Bronchial epithelial cell (primary cell): Measurements from ENCODE around the gene EPS8L3. TPM values are rescaled to one million over a fixed set of nuclear protein-coding genes. Genes with fewer than 3 reads are reported as not detected.
"Not testable (repeated sequence)": the region's sequence is repeated elsewhere in the genome, so short reads cannot be mapped to it uniquely, and the experiment has no call there.

ENCODE experiments used
- DNase-seq: peaks from one replicate; pipeline ENCODE4 v3.0.0-alpha.2; 2010; ENCODE audit warnings: low read depth
- FAIRE-seq: peaks from 2 replicates; lab custom pipeline; 2011; peaks lifted over from hg19 to GRCh38; lab: Jason Lieb, UNC
- H3K27me3 ChIP-seq: 2 replicates; pipeline ENCODE4 v1.5.1; 2011; ENCODE audit warnings: low read length; ENCODE audit not compliant: control insufficient read depth, insufficient read depth
- H3K36me3 ChIP-seq: 2 replicates; pipeline ENCODE4 v1.5.1; 2011; ENCODE audit warnings: low read length; ENCODE audit not compliant: control insufficient read depth, insufficient read depth
- H3K4me3 ChIP-seq: 2 replicates; pipeline ENCODE4 v1.5.1; 2011; ENCODE audit warnings: mild to moderate bottlenecking, low read depth, low read length, control low read depth
- total RNA-seq: library from RNA; depleted of rRNA; stranded (reverse); fragments of >200 nt; gene quantifications from 2 replicates; pipeline ENCODE4 v1.2.1, GENCODE V29; 2014
- TF ChIP-seq, protein P1 (sequence below): IDR thresholded peaks from 2 replicates; pipeline ENCODE4 v1.5.1; 2011; ENCODE audit warnings: mild to moderate bottlenecking, moderate library complexity, low read length, control low read depth, inconsistent platforms; ENCODE audit not compliant: insufficient read depth, severe bottlenecking

EPS8L3 gene
- total RNA-seq, 1 donor from 2014 or later, result not detected

DNA sequence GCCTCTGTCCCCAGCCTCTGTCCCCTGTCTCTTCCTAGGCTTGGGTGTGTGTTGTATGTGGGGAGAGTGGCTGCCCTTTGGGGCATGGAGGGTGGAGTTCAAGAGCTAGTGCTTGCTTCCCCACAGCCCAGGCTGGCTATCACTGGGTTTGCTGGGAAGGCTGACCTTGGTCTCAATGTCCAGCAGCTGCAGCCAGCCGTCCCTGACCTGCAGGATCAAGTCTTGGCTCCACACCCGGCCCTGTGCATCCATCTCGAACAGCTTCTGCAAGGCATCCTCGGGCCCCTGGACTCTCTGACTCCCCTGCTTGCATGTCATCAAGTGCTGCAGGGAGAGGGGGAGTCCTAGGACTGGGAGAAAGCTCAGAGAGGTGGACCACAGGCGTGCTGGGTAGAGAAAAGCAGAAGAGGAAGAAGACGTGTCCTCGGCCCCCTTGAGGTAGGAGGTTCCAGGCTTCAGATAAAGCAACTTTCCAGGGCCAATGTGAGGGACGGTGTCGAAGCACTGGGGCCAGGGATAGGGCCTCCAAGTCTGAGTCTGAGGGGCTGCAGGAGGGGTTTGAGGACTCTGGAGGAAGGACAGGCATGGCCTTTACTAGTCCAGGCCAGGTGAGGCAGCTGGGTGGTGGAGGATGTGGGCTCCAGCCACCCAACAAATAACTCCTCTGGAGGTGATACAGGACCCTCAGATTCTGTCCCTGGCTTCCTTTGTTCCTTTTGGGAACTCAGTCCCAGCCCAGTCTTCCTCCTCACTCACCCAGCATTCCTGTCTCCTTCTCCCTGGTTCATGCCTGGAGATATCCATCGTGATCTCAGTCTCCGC is 4.0 kb downstream of the EPS8L3 start:
- TF ChIP-seq, protein P1, sequence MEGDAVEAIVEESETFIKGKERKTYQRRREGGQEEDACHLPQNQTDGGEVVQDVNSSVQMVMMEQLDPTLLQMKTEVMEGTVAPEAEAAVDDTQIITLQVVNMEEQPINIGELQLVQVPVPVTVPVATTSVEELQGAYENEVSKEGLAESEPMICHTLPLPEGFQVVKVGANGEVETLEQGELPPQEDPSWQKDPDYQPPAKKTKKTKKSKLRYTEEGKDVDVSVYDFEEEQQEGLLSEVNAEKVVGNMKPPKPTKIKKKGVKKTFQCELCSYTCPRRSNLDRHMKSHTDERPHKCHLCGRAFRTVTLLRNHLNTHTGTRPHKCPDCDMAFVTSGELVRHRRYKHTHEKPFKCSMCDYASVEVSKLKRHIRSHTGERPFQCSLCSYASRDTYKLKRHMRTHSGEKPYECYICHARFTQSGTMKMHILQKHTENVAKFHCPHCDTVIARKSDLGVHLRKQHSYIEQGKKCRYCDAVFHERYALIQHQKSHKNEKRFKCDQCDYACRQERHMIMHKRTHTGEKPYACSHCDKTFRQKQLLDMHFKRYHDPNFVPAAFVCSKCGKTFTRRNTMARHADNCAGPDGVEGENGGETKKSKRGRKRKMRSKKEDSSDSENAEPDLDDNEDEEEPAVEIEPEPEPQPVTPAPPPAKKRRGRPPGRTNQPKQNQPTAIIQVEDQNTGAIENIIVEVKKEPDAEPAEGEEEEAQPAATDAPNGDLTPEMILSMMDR, result no peak

DNA sequence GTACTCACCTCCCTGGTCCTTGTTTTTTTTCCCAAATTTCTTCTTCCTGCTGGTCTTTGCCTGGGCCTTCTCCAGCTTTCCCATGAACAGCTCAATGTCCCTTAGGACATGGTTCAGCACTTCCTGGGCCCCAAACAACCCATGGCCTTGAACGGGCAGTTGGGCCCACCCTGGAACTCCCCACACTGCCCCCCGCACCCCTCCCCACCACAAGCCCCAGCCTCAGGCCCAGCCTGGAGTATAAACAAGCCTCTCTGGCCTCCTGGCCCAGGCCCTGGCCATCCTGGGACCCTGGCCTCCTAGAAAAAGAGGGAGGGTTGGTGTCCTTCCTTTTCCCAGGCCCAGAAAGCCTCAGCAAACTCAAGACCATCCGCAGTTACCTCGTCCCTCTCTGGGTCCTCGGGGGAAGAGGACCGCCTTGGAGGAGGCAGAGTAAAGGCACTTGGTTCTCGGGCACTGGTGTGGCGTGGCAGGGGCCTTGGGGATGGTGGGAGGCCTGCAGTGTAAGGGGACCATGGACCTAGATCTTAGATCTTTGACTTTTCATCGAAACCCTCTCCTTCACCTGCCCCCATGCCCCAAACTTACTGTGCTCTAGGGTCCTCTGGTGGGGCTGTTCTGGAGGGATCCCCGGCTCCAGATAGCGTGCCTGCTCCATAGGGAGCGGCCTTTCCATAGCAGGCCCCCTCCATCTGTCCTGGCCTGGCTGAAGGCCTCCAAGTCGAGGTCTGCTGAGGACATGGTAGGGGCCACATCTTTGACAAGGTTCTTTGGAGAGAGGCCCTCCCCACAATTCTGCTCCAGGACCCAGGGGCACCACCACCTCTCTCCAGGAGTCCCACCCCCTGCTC is 5.6 kb downstream of the EPS8L3 start:
- DNase-seq (no peak), FAIRE-seq (no peak)
- H3K36me3 ChIP-seq, result no peaks in the 10 kb centered on the region
- H3K4me3 ChIP-seq, result no peak overlapping the region
- no peaks in the 10 kb centered on the region for H3K27me3 ChIP-seq
- TF ChIP-seq, protein P1, result no peak

More for the DNA sequence above, 4.0 kb downstream of the EPS8L3 start:
- DNase-seq, result no peak
- Histone ChIP-seq H3K4me3 (no peak overlapping the region), H3K27me3 (no peaks in the 10 kb centered on the region), H3K36me3 (no peaks in the 10 kb centered on the region)
- FAIRE-seq, result no peak

DNA sequence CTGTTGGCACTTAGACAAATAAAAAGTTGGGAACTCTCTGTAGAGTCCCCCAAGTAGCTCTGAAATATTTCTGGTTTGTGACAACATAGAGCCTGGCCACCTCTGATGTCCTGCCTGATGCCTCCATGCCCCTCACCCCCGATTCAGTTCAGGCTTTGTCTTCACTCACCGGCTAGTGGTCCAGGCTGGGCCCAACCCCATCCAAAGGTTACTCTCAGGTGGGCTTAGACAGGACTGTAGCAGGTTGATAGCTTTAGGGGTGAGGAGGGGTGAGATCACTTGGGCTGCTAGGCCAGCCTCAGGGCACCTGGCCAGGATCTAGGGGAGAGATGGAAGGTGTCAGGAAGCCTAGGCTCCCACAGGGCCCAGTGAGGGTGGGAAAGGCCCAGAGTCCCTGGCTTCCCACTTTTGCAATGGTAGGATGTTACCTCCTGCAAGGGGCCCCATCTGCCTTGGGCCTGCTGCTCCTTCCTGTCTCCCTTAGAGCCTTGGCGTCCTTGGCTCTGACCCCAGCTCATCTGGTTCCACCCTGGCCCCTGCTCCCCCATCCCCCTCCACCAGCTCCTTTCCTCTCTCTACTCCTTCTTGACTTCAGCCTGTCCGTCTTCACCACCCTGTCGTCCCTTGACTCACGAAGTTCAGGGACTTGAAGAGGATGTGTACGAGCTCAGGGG is 6.7 kb downstream of the EPS8L3 start:
- TF ChIP-seq, protein P1, result no peak
- H3K27me3 ChIP-seq, result no peaks in the 10 kb centered on the region
- FAIRE-seq (no peak), DNase-seq (no peak)
- no peak overlapping the region for H3K4me3 ChIP-seq
- no peaks in the 10 kb centered on the region for H3K36me3 ChIP-seq

DNA sequence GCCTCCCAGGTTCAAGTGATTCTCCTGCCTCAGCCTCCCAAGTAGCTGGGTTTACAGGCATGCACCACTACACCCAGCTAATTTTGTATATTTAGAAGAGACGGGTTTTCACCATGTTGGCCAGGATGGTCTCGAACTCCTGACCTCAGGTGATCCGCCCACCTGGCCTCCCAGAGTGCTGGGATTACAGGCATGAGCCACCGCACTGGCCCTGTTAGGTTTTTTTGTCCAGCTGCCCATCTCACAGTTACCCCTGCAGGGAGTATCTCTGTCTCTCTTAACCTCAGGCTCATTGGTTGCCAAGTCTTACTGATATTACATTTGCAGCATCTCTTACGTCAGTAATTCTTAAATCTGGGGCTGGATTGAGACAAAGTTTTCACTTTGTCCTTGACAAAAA is 7.4 kb downstream of the EPS8L3 start:
- DNase-seq, result not testable (repeated sequence)

DNA sequence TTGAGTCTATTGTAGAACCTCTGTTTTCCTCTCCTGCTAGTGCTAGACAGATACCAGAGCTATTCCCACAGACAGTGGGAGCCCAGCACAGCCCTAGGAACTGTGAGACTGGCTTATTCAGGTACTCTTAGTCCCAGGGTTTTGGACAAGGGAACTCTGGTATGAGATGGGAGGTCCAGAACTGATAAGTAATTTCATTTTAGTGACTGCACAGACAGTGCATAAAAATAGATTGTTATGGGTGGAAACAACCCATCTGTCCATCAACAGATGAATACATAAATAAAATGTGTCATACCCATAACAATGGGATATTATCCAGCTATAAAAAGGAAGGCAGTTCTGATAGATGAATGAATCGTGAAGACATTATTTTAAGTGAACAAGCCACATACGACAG is 9.0 kb downstream of the EPS8L3 start:
- DNase-seq (no peak), FAIRE-seq (no peak)
- Histone ChIP-seq H3K36me3 (no peaks in the 10 kb centered on the region), H3K4me3 (no peak overlapping the region), H3K27me3 (no peaks in the 10 kb centered on the region)
- TF ChIP-seq, protein P1, result no peak

More for the DNA sequence above, 7.4 kb downstream of the EPS8L3 start:
- not testable (repeated sequence) for FAIRE-seq, H3K27me3 ChIP-seq, H3K4me3 ChIP-seq, H3K36me3 ChIP-seq
